Trophoblast cell (in vitro differentiated cells and primary cell): Measurements from ENCODE around the gene VSX2.

Experiments
- DNase-seq, 2 donors: peaks; one replicate each; pipeline ENCODE4 v3.0.0-alpha.2; 2016
- H2AFZ ChIP-seq: 2 replicates; pipeline ENCODE4 v1.6.1; 2013; ENCODE audit warnings: low read length, moderate library complexity, mild to moderate bottlenecking; ENCODE audit not compliant: insufficient read depth, poor library complexity
- H2AK5ac ChIP-seq: 2 replicates; pipeline ENCODE4 v1.6.1; 2013; ENCODE audit warnings: mild to moderate bottlenecking, low read length
- H2BK120ac ChIP-seq: 2 replicates; pipeline ENCODE4 v1.6.1; 2013; ENCODE audit warnings: low read length, mild to moderate bottlenecking, moderate library complexity; ENCODE audit not compliant: insufficient read depth, poor library complexity
- H2BK12ac ChIP-seq: 2 replicates; pipeline ENCODE4 v1.6.1; 2013; ENCODE audit warnings: mild to moderate bottlenecking, low read length, moderate library complexity
- H2BK5ac ChIP-seq: 2 replicates; pipeline ENCODE4 v1.6.1; 2013; ENCODE audit warnings: low read length, low read depth, moderate library complexity, mild to moderate bottlenecking; ENCODE audit not compliant: poor library complexity
- H3K14ac ChIP-seq: 2 replicates; pipeline ENCODE4 v1.6.1; 2013; ENCODE audit warnings: mild to moderate bottlenecking, low read length
- H3K18ac ChIP-seq: 2 replicates; pipeline ENCODE4 v1.6.1; 2013; ENCODE audit warnings: mild to moderate bottlenecking, low read length
- H3K23ac ChIP-seq: 2 replicates; pipeline ENCODE4 v1.6.1; 2013; ENCODE audit warnings: low read length
- H3K27ac ChIP-seq: 2 replicates; pipeline ENCODE4 v1.5.1; 2013; ENCODE audit warnings: low read depth, mild to moderate bottlenecking, inconsistent platforms, low read length, moderate library complexity
- H3K27me3 ChIP-seq: 2 replicates; pipeline ENCODE4 v1.6.1; 2013; ENCODE audit warnings: inconsistent platforms, mild to moderate bottlenecking, low read length, moderate library complexity; ENCODE audit not compliant: insufficient read depth
- H3K36me3 ChIP-seq, 2 experiments: 1 replicate in 1 of 2; 2 replicates in 1 of 2; pipeline ENCODE4 v1.6.1; 2013; ENCODE audit warnings: low read length in 2 of 2, mild to moderate bottlenecking in 2 of 2, moderate library complexity in 1 of 2; ENCODE audit not compliant: insufficient read depth in 2 of 2, control insufficient read depth in 1 of 2
- H3K4ac ChIP-seq: 2 replicates; pipeline ENCODE4 v1.6.1; 2013; ENCODE audit warnings: low read depth, mild to moderate bottlenecking, low read length, moderate library complexity
- H3K4me1 ChIP-seq, 2 experiments: 1 replicate in 1 of 2; 2 replicates in 1 of 2; pipeline ENCODE4 v1.6.1; 2013; ENCODE audit warnings: low read length in 2 of 2, mild to moderate bottlenecking in 2 of 2, moderate library complexity in 1 of 2; ENCODE audit not compliant: insufficient read depth in 2 of 2, control insufficient read depth in 1 of 2
- H3K4me2 ChIP-seq: 2 replicates; pipeline ENCODE4 v1.6.1; 2013; ENCODE audit warnings: inconsistent platforms, mild to moderate bottlenecking, low read length, moderate library complexity
- H3K4me3 ChIP-seq: 2 replicates; pipeline ENCODE4 v1.5.1; 2013; ENCODE audit warnings: mild to moderate bottlenecking, low read depth, low read length, inconsistent platforms
- H3K79me1 ChIP-seq: one replicate; pipeline ENCODE4 v1.6.1; 2013; ENCODE audit warnings: low read length
- H3K79me2 ChIP-seq: 2 replicates; pipeline ENCODE4 v1.6.1; 2013; ENCODE audit warnings: low read length, mild to moderate bottlenecking; ENCODE audit not compliant: control insufficient read depth, insufficient read depth, poor library complexity
- H3K9ac ChIP-seq: 2 replicates; pipeline ENCODE4 v1.6.1; 2013; ENCODE audit warnings: mild to moderate bottlenecking, low read length
- H3K9me3 ChIP-seq: 2 replicates; pipeline ENCODE4 v1.6.1; 2013; ENCODE audit warnings: low read depth, mild to moderate bottlenecking, control low read depth, inconsistent platforms, low read length; ENCODE audit not compliant: insufficient read depth
- H4K12ac ChIP-seq: 2 replicates; pipeline ENCODE4 v1.6.1; 2013; ENCODE audit warnings: low read depth, mild to moderate bottlenecking, low read length, moderate library complexity
- H4K8ac ChIP-seq: 2 replicates; pipeline ENCODE4 v1.6.1; 2013; ENCODE audit warnings: low read depth, mild to moderate bottlenecking, low read length, moderate library complexity
- H4K91ac ChIP-seq: one replicate; pipeline ENCODE4 v1.6.1; 2013; ENCODE audit warnings: low read depth, mild to moderate bottlenecking, low read length, moderate library complexity
- WGBS: extraction: QIAGEN DNeasy Blood & Tissue Kit; methylation state at CpG from one replicate; pipeline ENCODE4 v1.1.7; 2013; ENCODE audit warnings: missing lambda C conversion rate; ENCODE audit not compliant: insufficient read length, insufficient coverage; ENCODE audit errors: extremely low coverage; 5-methylcytosine and 5-hydroxymethylcytosine counted together

The VSX2 gene

GRCh38 chr14:74231784-74232183 lies 7.5 kb upstream of the VSX2 start:
- no peak overlapping the region for H2BK120ac ChIP-seq
- WGBS, result no CpG with 5 or more reads among the region's 8 CpGs

GRCh38 chr14:74235017-74235416 lies 4.2 kb upstream of the VSX2 start:
- WGBS, result no CpG with 5 or more reads among the region's 4 CpGs
- Histone ChIP-seq H3K18ac (no peak overlapping the region), H3K36me3 (no peaks in the 10 kb centered on the region), H3K79me2 (no peaks in the 10 kb centered on the region), H2BK120ac (no peak overlapping the region), H3K23ac (no peak overlapping the region), H3K14ac (no peak overlapping the region), H3K4me2 (no peak overlapping the region), H2BK5ac (no peak overlapping the region), H3K27me3 (peaks cover 31% of the 10 kb centered on the region), H3K79me1 (no peaks in the 10 kb centered on the region), H4K8ac (no peak overlapping the region), H3K27ac (no peak overlapping the region), H4K91ac (no peak overlapping the region), H4K12ac (no peak overlapping the region), H2AFZ (no peak overlapping the region), H3K9me3 (peaks cover 5% of the 10 kb centered on the region), H3K4me1 (peaks cover 0 to under 1% of the 10 kb centered on the region in 2 experiments), H3K4me3 (no peak overlapping the region), H2AK5ac (no peak overlapping the region), H3K4ac (no peak overlapping the region), H3K9ac (no peak overlapping the region), H2BK12ac (no peak overlapping the region)
- no peak for DNase-seq

More at GRCh38 chr14:74231784-74232183, 7.5 kb upstream of the VSX2 start:
- H3K4me1 ChIP-seq, result no peaks in the 10 kb centered on the region
- no peak overlapping the region for H3K4me3 ChIP-seq
- no peak overlapping the region for H4K8ac ChIP-seq
- H3K79me1 ChIP-seq, result no peaks in the 10 kb centered on the region
- H3K23ac ChIP-seq, result no peak overlapping the region
- H2AFZ ChIP-seq, result no peak overlapping the region
- no peak overlapping the region for H4K12ac ChIP-seq
- no peak overlapping the region for H3K27ac ChIP-seq
- H3K27me3 ChIP-seq, result peaks cover 3% of the 10 kb centered on the region
- H3K79me2 ChIP-seq, result no peaks in the 10 kb centered on the region
- no peak overlapping the region for H4K91ac ChIP-seq
- no peak overlapping the region for H3K18ac ChIP-seq
- no peak overlapping the region for H2AK5ac ChIP-seq
- no peak overlapping the region for H2BK5ac ChIP-seq
- H3K14ac ChIP-seq, result no peak overlapping the region
- no peaks in the 10 kb centered on the region for H3K36me3 ChIP-seq
- no peak overlapping the region for H2BK12ac ChIP-seq
- H3K9ac ChIP-seq, result no peak overlapping the region
- H3K4me2 ChIP-seq, result no peak overlapping the region
- H3K9me3 ChIP-seq, result peaks cover 3% of the 10 kb centered on the region
- no peak for DNase-seq
- H3K4ac ChIP-seq, result no peak overlapping the region

GRCh38 chr14:74237441-74237840 lies 1.8 kb upstream of the VSX2 start:
- Histone ChIP-seq H4K91ac (no peak overlapping the region), H2BK5ac (no peak overlapping the region), H2BK120ac (no peak overlapping the region), H4K8ac (no peak overlapping the region), H2BK12ac (no peak overlapping the region), H3K14ac (no peak overlapping the region), H3K27me3 (peaks cover 51% of the 10 kb centered on the region), H3K79me2 (no peaks in the 10 kb centered on the region), H3K36me3 (no peaks in the 10 kb centered on the region), H3K23ac (no peak overlapping the region), H3K18ac (no peak overlapping the region), H2AK5ac (no peak overlapping the region), H3K27ac (no peak overlapping the region), H3K9ac (no peak overlapping the region), H3K4ac (no peak overlapping the region), H4K12ac (no peak overlapping the region), H3K4me1 (peaks cover 7 to 12% of the 10 kb centered on the region in 2 experiments), H3K79me1 (no peaks in the 10 kb centered on the region), H3K4me3 (no peak overlapping the region), H2AFZ (no peak overlapping the region), H3K4me2 (no peak overlapping the region), H3K9me3 (peaks cover 2% of the 10 kb centered on the region)
- WGBS, result no CpG with 5 or more reads among the region's 4 CpGs
- peak in 1 of 2 donors; percentile 12 for DNase-seq

- Histone ChIP-seq H3K4ac (no peak overlapping the region), H3K36me3 (no peaks in the 10 kb centered on the region), H2AFZ (peak overlapping the region; percentile 35), H2BK5ac (no peak overlapping the region), H3K4me1 (peaks cover 7 to 12% of the 10 kb centered on the region in 2 experiments), H2BK12ac (no peak overlapping the region), H4K12ac (no peak overlapping the region), H4K91ac (no peak overlapping the region), H3K9ac (no peak overlapping the region), H3K14ac (no peak overlapping the region), H3K4me3 (no peak overlapping the region), H3K18ac (no peak overlapping the region), H3K79me2 (no peaks in the 10 kb centered on the region), H3K4me2 (peak overlapping the region; percentile 37), H2AK5ac (no peak overlapping the region), H3K9me3 (peaks cover 2% of the 10 kb centered on the region), H3K79me1 (no peaks in the 10 kb centered on the region), H4K8ac (no peak overlapping the region), H3K23ac (no peak overlapping the region), H3K27me3 (peaks cover 67% of the 10 kb centered on the region), H2BK120ac (no peak overlapping the region), H3K27ac (no peak overlapping the region)
- no CpG with 5 or more reads among the region's 94 CpGs for WGBS
- DNase-seq, result no peak
These were observed 872 bp downstream of the VSX2 start for GRCh38 chr14:74239848-74240793.
